Prostate gland (tissue), 2 donors: ENCODE measurements around the gene TSPAN18.

Experiments
- POLR2A ChIP-seq: fragments of 450-650 bp; IDR thresholded peaks from one replicate; pipeline ENCODE4 v1.6.1; 2016; ENCODE audit warnings: antibody characterized with exemption, mild to moderate bottlenecking
- TF ChIP-seq, protein P1 (sequence below), 4 experiments: fragments of 200-600 bp in 2 of 4; fragments of 450-650 bp in 2 of 4; sonication (generic) in 2 of 4; IDR thresholded peaks; 1 replicate in 3 of 4; 2 replicates in 1 of 4; pipeline ENCODE4 v1.5.1; 2016 to 2019; ENCODE audit warnings: antibody characterized with exemption in 4 of 4, mild to moderate bottlenecking in 2 of 4, moderate library complexity in 2 of 4

DNA sequence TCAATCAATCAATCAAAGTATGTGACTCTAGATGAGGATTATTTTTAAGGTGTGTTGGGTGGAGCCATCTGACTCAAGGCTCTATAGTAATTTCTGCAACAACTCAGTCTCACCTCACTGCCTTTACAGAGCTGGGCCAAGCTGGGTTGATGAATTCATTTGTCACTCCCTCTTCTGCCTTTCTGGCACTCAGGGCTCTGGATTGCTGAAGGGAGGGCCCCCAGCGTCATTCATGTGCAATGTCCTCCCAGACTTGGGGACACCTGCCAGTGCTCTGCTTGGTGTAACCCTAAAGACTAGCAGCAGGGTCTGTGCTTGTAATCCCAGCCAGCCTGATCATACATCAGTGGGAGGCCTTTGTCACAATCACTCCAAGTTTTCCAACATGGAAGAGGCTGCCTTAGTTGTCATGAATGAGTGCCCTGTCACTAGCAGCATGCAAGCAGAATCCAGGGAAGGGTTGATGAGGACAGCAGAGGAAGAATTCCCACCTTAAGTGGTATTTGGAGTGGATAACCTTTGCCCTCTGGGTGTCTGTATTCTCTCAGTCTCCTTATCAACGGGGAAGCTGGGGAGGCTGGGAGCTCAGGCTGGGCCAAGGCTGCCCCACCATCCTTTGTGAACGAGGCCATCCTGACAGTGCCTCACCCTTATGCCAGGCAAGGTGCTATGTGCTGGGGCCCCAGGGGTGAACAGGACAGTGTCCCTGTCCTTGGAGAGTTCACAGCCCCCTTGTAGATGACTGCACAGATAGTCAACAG, 225.9 kb downstream of the TSPAN18 start:
- TF ChIP-seq, protein P1, sequence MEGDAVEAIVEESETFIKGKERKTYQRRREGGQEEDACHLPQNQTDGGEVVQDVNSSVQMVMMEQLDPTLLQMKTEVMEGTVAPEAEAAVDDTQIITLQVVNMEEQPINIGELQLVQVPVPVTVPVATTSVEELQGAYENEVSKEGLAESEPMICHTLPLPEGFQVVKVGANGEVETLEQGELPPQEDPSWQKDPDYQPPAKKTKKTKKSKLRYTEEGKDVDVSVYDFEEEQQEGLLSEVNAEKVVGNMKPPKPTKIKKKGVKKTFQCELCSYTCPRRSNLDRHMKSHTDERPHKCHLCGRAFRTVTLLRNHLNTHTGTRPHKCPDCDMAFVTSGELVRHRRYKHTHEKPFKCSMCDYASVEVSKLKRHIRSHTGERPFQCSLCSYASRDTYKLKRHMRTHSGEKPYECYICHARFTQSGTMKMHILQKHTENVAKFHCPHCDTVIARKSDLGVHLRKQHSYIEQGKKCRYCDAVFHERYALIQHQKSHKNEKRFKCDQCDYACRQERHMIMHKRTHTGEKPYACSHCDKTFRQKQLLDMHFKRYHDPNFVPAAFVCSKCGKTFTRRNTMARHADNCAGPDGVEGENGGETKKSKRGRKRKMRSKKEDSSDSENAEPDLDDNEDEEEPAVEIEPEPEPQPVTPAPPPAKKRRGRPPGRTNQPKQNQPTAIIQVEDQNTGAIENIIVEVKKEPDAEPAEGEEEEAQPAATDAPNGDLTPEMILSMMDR (IDR thresholded peaks at IDR 0.05) = no peak
- TF ChIP-seq POLR2A = no peak
